Kidney tubule cell (primary cell): ENCODE data around the gene KLF7.

Experiments used
- DNase-seq: peaks from one replicate; pipeline ENCODE4 v3.0.0-alpha.2; 2018; ENCODE audit warnings: low spot score

The KLF7 gene

GRCh38 chr2:207166349-207167098 is 776 bp upstream of the KLF7 start:
- DNase-seq = peak; percentile 89

GRCh38 chr2:207166039-207166348 is 246 bp upstream of the KLF7 start:
- peak; percentile 100 for DNase-seq

- DNase-seq = peak; percentile 87
These were observed 1.5 kb downstream of the KLF7 start for GRCh38 chr2:207164006-207164831.

GRCh38 chr2:207163756-207164005 is 2.1 kb downstream of the KLF7 start:
- no peak for DNase-seq

- DNase-seq = peak; percentile 98
These were observed 2.5 kb downstream of the KLF7 start for GRCh38 chr2:207163053-207163755.

GRCh38 chr2:207162316-207162715 is 3.4 kb downstream of the KLF7 start:
- peak; percentile 73 for DNase-seq

- DNase-seq = no peak
These were observed 4.3 kb downstream of the KLF7 start for GRCh38 chr2:207161247-207162123.

- DNase-seq = no peak
These were observed 5.6 kb downstream of the KLF7 start for GRCh38 chr2:207160115-207160514.

- DNase-seq = no peak
These were observed 6.7 kb downstream of the KLF7 start for GRCh38 chr2:207159002-207159401.

- no peak for DNase-seq
These were observed 8.0 kb downstream of the KLF7 start for GRCh38 chr2:207157731-207158130.

- DNase-seq = no peak
These were observed 8.6 kb downstream of the KLF7 start for GRCh38 chr2:207157162-207157481.

GRCh38 chr2:207156451-207157161 is 9.1 kb downstream of the KLF7 start:
- no peak for DNase-seq

GRCh38 chr2:207155516-207156444 is 10.0 kb downstream of the KLF7 start:
- DNase-seq = no peak

- DNase-seq = peak; percentile 53
These were observed 10.9 kb downstream of the KLF7 start for GRCh38 chr2:207154556-207155510.

- no peak for DNase-seq
These were observed 12.3 kb downstream of the KLF7 start for GRCh38 chr2:207153266-207153975.

- DNase-seq = no peak
These were observed 14.7 kb downstream of the KLF7 start for GRCh38 chr2:207151048-207151447.

GRCh38 chr2:207150284-207150683 is 15.5 kb downstream of the KLF7 start:
- no peak for DNase-seq
